ENCODE data around the gene ATP5MK. TPM values are rescaled to one million over a fixed set of nuclear protein-coding genes. Genes with fewer than 3 reads are reported as not detected.
A peak's percentile ranks its signal among the peaks of the same experiment; 100 is the strongest.
"Not testable (repeated sequence)": the region's sequence is repeated elsewhere in the genome, so short reads cannot be mapped to it uniquely, and the experiment has no call there.

Gene ATP5MK
- total RNA-seq, 2 donors from 2014 or later, result 135 to 136 TPM

DNA sequence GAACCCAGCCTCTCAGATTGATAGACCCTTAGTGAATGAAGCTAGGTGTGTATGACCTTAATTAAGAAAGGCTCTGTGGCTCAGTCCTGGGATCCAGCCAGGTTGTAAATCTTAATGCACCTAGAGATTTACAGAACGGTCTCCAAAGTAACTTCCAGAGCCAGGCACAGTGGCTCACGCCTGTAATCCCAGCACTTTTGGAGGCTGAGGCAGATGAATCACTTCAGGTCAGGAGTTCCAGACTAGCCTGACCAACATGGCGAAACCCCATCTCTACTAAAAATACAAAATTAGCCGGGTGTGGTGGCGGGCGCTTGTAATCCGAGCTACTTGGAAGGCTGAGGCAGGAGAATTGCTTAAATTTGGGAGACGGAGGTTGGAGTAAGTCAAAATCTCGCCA is 31.6 kb upstream of the ATP5MK start:
- Mint-ChIP-seq H3K27me3 (no peaks in the 10 kb centered on the region), H3K4me3 (no peak overlapping the region), H3K4me1 (peaks cover 29% of the 10 kb centered on the region), H3K36me3 (ENCODE audit: low read depth) (peaks cover 17% of the 10 kb centered on the region), H3K27ac (peak overlapping the region; percentile 32)
- ATAC-seq, result no peak
- no peak for DNase-seq
- no peaks in the 10 kb centered on the region for H3K9me3 ChIP-seq (ENCODE audit: control insufficient read depth, low read length, poor library complexity, severe bottlenecking)

DNA sequence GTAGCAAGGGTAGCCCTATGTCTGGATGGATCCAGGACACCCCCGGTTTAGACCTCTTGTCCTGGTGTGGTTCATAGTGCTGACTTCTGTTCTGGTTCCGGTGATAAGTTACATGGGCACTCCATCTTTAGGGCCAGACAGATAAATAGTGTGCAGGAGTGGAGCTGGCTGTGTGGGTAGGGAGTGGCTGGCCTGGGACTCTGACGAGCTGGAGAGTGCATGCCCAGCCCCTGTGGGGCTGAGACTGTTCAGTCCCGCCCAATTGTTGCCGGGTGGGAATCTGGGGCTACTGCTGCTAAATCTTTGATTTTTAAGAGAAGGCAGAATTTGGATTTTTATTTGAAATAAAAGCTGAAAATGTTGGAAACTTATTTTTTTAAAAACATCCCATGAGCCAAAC is 27.5 kb upstream of the ATP5MK start:
- peaks cover 12% of the 10 kb centered on the region for H3K4me1 Mint-ChIP-seq
- H3K27ac Mint-ChIP-seq, result no peak overlapping the region
- H3K36me3 Mint-ChIP-seq (ENCODE audit: low read depth), result peaks cover 15% of the 10 kb centered on the region
- H3K9me3 ChIP-seq (ENCODE audit: control insufficient read depth, low read length, poor library complexity, severe bottlenecking), result no peaks in the 10 kb centered on the region
- DNase-seq (no peak), ATAC-seq (no peak)
- H3K4me3 Mint-ChIP-seq, result no peak overlapping the region
- no peaks in the 10 kb centered on the region for H3K27me3 Mint-ChIP-seq

DNA sequence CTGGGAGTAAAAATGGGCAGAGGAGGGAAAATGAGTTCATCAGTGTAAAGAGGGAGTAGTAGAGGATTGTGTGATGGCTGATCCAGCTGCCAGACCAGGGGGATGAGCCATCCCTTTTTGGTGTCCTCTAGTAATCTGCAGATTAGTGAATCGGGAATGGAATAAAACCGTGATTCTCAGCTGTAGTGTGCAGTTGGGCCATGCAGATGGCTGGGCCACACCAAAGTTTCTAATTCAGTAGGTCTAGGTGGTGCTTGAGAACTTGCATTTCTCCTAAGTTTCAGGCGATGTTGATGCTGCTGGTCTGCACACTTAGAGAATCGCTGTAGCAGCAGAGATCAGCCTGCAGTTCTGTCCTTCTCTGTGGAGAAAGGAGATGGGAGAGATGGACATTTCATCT is 22.8 kb upstream of the ATP5MK start:
- Mint-ChIP-seq H3K4me3 (no peak overlapping the region), H3K27me3 (no peaks in the 10 kb centered on the region), H3K4me1 (peaks cover 12% of the 10 kb centered on the region), H3K36me3 (ENCODE audit: low read depth) (peaks cover 26% of the 10 kb centered on the region), H3K27ac (no peak overlapping the region)
- ATAC-seq (no peak), DNase-seq (no peak)
- H3K9me3 ChIP-seq (ENCODE audit: control insufficient read depth, low read length, poor library complexity, severe bottlenecking), result no peaks in the 10 kb centered on the region

DNA sequence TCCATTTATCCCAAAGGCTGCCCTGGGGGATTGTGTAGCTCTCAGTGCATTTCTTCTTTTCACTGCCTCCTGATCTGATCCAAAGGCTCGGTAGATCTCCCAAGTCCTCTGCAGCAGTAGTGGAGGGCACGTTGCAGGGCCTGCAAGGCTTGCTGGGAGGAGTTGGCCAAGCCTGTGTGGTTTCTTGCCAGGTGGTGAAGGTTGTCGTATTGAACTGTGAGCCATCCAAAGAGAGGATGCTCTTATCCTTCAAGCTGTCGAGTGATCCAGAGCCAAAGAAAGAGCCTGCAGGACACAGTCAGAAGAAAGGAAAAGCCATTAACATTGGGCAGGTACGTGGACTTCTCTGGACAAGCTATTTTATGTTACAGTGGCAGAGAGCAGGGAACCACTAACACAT is 21.3 kb upstream of the ATP5MK start:
- H3K4me1 Mint-ChIP-seq, result peaks cover 12% of the 10 kb centered on the region
- no peak for ATAC-seq
- no peak overlapping the region for H3K4me3 Mint-ChIP-seq
- peaks cover 20% of the 10 kb centered on the region for H3K36me3 Mint-ChIP-seq (ENCODE audit: low read depth)
- H3K27ac Mint-ChIP-seq, result no peak overlapping the region
- no peaks in the 10 kb centered on the region for H3K9me3 ChIP-seq (ENCODE audit: control insufficient read depth, low read length, poor library complexity, severe bottlenecking)
- H3K27me3 Mint-ChIP-seq, result no peaks in the 10 kb centered on the region
- DNase-seq, result no peak

DNA sequence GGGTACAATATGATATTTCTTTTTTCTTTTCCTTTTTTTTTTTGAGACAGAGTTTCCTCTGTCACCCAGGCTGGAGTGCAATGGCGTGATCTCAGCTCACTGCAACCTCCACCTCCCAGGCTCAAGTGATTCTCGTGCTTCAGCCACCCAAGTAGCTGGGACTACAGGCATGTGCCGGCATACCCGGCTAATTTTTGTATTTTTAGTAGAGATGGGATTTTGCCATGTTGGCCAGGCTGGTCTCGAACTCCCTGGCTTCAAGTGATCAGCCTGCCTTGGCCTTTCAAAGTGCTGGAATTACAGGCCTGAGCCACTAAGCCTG is 20.8 kb upstream of the ATP5MK start:
- Mint-ChIP-seq H3K36me3 (ENCODE audit: low read depth) (peaks cover 19% of the 10 kb centered on the region), H3K4me1 (peaks cover 12% of the 10 kb centered on the region)
- not testable (repeated sequence) for DNase-seq; H3K27ac Mint-ChIP-seq; H3K9me3 ChIP-seq (ENCODE audit: control insufficient read depth, low read length, poor library complexity, severe bottlenecking); H3K4me3 Mint-ChIP-seq; H3K27me3 Mint-ChIP-seq; ATAC-seq

DNA sequence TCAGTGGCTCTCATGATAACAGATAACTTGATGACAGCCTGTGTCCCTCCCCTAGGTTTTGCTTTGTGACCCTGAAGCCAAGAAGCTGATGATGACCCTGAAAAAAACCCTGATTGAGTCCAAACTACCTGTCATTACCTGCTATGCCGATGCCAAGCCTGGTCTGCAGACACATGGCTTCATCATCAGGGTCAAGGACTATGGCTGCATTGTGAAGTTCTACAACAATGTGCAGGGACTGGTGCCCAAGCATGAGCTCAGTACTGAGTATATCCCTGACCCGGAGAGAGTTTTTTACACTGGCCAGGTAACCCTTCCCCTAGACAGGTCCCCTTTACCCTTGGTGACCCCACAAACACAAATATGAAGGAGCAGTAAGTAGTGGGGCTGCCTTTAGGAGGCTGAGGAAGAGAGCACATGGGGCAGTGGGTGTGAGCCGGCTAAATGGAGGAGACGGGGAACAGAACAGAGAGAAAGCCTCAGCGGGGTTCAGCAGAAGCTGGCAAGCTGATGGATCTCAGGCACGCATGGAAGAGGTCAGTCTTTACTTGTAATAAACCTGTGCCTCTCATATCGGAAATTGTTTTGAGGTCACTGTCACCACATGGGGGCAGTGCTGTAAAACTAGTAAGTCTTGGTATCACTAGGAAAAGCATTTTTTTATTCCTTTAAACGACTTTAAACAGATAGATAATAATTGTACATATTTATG is 20.3 kb upstream of the ATP5MK start:
- peak; percentile 31 to 56 (median 34) for DNase-seq
- peaks cover 12% of the 10 kb centered on the region for H3K4me1 Mint-ChIP-seq
- H3K4me3 Mint-ChIP-seq, result no peak overlapping the region
- no peak overlapping the region for H3K27ac Mint-ChIP-seq
- H3K36me3 Mint-ChIP-seq (ENCODE audit: low read depth), result peaks cover 19% of the 10 kb centered on the region
- no peaks in the 10 kb centered on the region for H3K9me3 ChIP-seq (ENCODE audit: control insufficient read depth, low read length, poor library complexity, severe bottlenecking)
- peak; percentile 48 for ATAC-seq
- no peaks in the 10 kb centered on the region for H3K27me3 Mint-ChIP-seq

DNA sequence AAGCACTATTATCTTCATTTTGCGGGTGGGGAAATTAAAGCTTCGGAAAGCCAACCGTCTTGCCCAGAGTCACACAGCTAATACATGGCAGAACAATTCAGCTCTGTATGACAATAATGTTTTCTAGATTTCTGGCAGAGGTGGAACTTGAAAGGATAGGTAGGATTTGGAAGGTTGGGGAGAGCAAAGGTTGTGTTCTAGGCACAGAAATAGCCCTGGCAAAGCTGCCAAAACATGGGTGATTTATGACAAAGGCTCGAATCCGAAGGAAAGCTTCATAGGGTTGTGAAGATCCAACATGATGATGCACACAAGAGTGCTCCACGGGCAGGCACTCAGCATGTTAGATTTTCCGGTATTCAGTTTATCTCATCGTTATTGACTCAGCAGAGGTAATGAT is 19.3 kb upstream of the ATP5MK start:
- no peaks in the 10 kb centered on the region for H3K9me3 ChIP-seq (ENCODE audit: control insufficient read depth, low read length, poor library complexity, severe bottlenecking)
- peaks cover 12% of the 10 kb centered on the region for H3K4me1 Mint-ChIP-seq
- ATAC-seq (no peak), DNase-seq (no peak)
- no peak overlapping the region for H3K4me3 Mint-ChIP-seq
- no peaks in the 10 kb centered on the region for H3K27me3 Mint-ChIP-seq
- no peak overlapping the region for H3K27ac Mint-ChIP-seq
- peaks cover 19% of the 10 kb centered on the region for H3K36me3 Mint-ChIP-seq (ENCODE audit: low read depth)

DNA sequence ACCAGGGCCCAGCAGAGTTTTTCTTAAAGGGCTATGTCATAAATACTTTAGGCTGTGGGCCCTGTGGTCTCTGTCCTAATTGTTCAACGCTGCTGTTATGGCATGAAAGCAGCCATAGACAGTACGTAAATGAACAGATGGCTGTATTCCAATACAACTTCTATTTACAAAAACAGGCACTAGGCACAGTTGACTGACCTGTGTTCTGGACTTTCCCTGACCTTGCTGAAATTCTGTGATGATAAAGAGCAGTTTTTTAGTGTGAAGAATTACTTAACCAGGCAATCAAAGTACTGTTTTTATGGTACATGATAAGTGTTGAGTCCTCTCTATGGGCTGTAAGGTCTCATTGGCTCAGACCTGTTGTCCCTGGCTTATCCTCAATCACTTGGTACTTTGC is 17.3 kb upstream of the ATP5MK start:
- Mint-ChIP-seq H3K4me1 (peaks cover 12% of the 10 kb centered on the region), H3K36me3 (ENCODE audit: low read depth) (peaks cover 23% of the 10 kb centered on the region), H3K4me3 (no peak overlapping the region), H3K27ac (no peak overlapping the region), H3K27me3 (no peaks in the 10 kb centered on the region)
- ATAC-seq (no peak), DNase-seq (no peak)
- H3K9me3 ChIP-seq (ENCODE audit: control insufficient read depth, low read length, poor library complexity, severe bottlenecking), result no peaks in the 10 kb centered on the region

DNA sequence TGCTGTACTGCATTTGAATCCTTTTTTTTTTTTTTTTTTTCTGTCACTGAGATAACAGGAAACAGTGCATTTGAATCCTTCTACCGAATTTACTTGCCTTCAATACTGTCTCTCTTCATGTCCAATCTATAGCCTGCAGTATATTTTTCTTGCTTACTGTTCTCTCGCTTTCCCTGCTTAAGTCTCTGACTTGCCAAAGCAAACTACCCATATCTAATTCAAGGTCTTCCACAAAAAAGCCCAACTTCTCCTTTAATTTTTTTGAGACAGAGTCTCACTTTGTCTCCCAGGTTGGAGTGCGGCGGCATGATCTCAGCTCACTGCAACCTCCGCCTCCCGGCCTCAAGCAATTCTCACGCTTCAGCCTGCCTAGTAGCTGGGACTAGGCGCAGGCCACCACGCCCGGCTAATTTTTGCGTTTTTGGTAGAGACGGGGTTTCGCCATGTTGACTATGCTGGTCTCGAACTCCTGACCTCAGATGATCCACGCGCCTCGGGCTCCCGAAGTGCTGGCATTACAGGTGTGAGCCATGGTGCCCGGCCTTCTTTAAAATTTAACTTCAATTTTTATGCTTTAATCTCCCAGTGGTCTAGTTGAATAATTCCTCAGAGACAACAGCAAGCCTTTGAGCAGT is 1.0 kb upstream of the ATP5MK start:
- no peak for DNase-seq
- Mint-ChIP-seq H3K27ac (peak overlapping the region; percentile 96), H3K27me3 (no peaks in the 10 kb centered on the region), H3K36me3 (ENCODE audit: low read depth) (peaks cover 7% of the 10 kb centered on the region), H3K4me3 (peak overlapping the region; percentile 99), H3K4me1 (peaks cover 41% of the 10 kb centered on the region)
- no peak for ATAC-seq
- no peaks in the 10 kb centered on the region for H3K9me3 ChIP-seq (ENCODE audit: control insufficient read depth, low read length, poor library complexity, severe bottlenecking)

DNA sequence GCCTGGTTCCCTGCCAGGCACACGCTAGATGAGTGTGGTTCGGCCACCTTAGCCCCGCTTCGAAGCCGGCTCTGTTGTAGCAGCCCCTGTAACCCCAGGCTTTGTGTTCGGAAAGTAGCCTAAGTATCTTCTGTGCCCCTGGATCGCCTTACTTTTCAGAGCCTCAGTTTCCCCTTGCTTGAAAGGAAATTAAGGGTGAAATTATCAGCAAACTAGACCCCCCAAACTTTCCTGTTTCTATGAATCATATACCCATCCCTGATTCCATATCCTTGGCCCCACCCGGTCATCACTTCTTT is 463 bp upstream of the ATP5MK start:
- H3K36me3 Mint-ChIP-seq (ENCODE audit: low read depth), result peaks cover 7% of the 10 kb centered on the region
- DNase-seq, result no peak
- H3K4me1 Mint-ChIP-seq, result peaks cover 41% of the 10 kb centered on the region
- peak overlapping the region; percentile 96 for H3K27ac Mint-ChIP-seq
- peak overlapping the region; percentile 99 for H3K4me3 Mint-ChIP-seq
- no peaks in the 10 kb centered on the region for H3K9me3 ChIP-seq (ENCODE audit: control insufficient read depth, low read length, poor library complexity, severe bottlenecking)
- ATAC-seq, result no peak
- no peaks in the 10 kb centered on the region for H3K27me3 Mint-ChIP-seq

DNA sequence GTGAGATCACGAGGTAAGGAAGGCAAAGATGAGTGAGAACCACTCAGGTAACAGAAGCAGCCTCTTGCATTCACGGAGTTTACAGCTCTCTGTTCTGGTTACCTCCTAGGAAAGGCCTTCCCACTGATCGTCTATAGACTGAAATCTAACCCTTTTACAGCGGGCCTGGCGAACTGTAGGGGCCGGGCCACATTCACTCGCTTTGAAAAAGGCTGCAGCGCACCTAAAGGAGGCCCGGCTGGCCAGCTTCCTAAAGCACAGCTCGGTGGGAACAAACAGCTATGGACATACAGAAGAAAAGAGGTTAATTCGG is 565 bp downstream of the ATP5MK start:
- H3K36me3 Mint-ChIP-seq (ENCODE audit: low read depth), result peaks cover 7% of the 10 kb centered on the region
- peak overlapping the region; percentile 99 for H3K4me3 Mint-ChIP-seq
- peak overlapping the region; percentile 96 for H3K27ac Mint-ChIP-seq
- peaks cover 41% of the 10 kb centered on the region for H3K4me1 Mint-ChIP-seq
- H3K9me3 ChIP-seq (ENCODE audit: control insufficient read depth, low read length, poor library complexity, severe bottlenecking), result no peaks in the 10 kb centered on the region
- ATAC-seq, result no peak
- H3K27me3 Mint-ChIP-seq, result no peaks in the 10 kb centered on the region
- DNase-seq, result no peak

DNA sequence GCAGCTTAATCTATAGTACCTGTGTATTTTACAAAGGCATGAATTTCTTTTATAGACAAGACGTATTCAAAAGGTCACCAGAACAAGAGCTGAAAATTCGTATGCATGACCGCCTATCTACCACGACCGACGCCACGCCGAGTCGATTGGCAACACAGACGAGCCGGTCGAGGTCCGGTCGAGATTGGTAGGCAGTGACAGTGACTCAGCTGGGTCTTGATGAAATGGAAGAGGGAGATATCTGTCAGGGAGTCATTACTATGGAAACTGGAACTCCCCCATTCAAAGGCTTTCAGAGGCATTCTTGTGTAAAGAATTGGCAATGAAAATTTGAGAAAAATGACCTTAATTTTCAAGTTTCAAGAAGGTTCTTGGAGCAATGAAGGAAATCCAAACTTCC is 2.1 kb downstream of the ATP5MK start:
- ATAC-seq (no peak), DNase-seq (no peak)
- peaks cover 37% of the 10 kb centered on the region for H3K4me1 Mint-ChIP-seq
- no peaks in the 10 kb centered on the region for H3K27me3 Mint-ChIP-seq
- H3K4me3 Mint-ChIP-seq, result peak overlapping the region; percentile 76
- H3K36me3 Mint-ChIP-seq (ENCODE audit: low read depth), result peaks cover 5% of the 10 kb centered on the region
- H3K27ac Mint-ChIP-seq, result no peak overlapping the region
- H3K9me3 ChIP-seq (ENCODE audit: control insufficient read depth, low read length, poor library complexity, severe bottlenecking), result no peaks in the 10 kb centered on the region

DNA sequence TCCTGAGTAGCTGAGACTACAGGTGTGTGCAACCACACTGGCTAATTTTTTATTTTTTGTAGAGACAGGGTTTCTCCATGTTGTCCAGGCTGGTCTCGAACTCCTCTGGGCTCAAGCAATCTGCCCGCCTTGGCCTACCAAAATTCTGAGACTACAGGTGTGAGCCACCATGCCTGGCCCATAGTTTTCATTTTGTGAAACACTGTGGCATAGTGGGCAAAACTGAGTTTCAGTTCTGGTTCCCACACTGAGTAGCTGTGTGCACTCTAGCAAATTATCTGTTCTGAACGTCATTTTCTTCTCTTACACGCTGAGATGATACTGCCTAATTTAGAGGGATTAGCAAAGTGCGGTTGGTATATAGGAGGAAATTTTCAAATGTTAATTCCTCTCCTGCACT is 13.5 kb downstream of the ATP5MK start:
- Mint-ChIP-seq H3K27me3 (no peaks in the 10 kb centered on the region), H3K27ac (no peak overlapping the region), H3K4me3 (no peak overlapping the region), H3K4me1 (peaks cover 2% of the 10 kb centered on the region), H3K36me3 (ENCODE audit: low read depth) (no peaks in the 10 kb centered on the region)
- no peaks in the 10 kb centered on the region for H3K9me3 ChIP-seq (ENCODE audit: control insufficient read depth, low read length, poor library complexity, severe bottlenecking)
- ATAC-seq (no peak), DNase-seq (no peak)

DNA sequence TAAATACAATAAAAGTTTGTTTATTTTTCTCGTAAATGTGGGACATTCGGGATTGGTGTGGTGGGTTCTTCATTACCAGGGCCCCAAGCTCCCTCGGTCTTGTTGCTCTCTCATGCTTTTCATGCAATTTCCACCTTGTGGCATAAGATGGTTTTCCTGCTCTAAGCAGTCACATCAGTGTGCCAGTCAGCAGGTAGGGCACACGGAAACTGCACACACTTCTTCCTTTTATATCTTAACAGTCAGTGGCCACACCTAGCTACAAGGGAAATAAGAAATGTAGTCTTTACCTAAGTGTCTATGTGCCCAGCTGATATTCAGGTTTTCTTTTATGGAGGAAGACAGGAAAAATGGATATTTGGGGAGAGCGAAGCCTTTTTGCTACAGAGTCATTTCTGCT is 22.0 kb downstream of the ATP5MK start:
- Mint-ChIP-seq H3K27me3 (no peaks in the 10 kb centered on the region), H3K27ac (peak overlapping the region; percentile 73), H3K4me1 (peaks cover 16% of the 10 kb centered on the region), H3K4me3 (no peak overlapping the region), H3K36me3 (ENCODE audit: low read depth) (peaks cover 13% of the 10 kb centered on the region)
- no peak for DNase-seq
- no peak for ATAC-seq
- H3K9me3 ChIP-seq (ENCODE audit: control insufficient read depth, low read length, poor library complexity, severe bottlenecking), result no peaks in the 10 kb centered on the region
